ENCODE results near the gene CIRBP.

DNA sequence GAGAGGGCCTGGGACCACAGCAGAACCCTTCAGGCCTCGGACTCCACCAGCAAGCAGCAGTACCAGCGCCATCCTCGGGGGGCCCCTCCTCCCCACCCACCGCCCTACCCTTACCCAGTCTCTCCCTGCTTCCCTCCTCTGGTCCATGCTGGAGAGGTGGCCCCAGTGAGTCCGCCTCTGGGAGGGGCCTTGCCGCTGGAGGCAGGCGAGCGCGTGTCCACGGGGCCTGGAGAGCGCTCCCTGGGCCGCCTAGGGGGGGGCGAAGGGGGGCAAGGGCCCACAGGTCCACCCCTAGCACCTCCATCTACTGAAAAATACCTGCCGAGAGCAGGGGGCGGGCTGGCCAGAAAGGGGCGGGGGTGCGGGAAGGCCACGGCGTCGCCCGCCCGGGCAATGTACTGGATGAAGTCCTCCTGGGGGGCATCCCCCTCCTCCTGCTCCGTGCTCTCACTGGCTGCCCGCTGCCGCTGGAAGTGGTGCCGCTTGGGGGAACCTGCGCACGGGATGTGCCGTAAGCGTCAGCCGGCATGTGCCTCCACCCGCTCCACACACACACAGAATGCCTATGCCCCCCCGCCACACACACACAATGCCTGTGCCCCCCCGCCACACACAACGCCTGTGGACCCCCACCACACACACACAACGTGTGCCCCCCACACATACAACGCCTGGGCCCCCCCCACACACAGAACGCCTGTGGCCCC is 38.2 kb upstream of the CIRBP start:
- TF ChIP-seq POLR2A (IDR thresholded peaks at IDR 0.05; ENCODE audit: low read length) (no peak), GATA1 (IDR thresholded peaks at IDR 0.05; ENCODE audit: low read depth, low read length) (no peak)
